Kidney epithelial cell (primary cell): ENCODE measurements around the gene ENTPD5. TPM values are rescaled to one million over a fixed set of nuclear protein-coding genes. Genes with fewer than 3 reads are reported as not detected.
"Not testable (repeated sequence)": the region's sequence is repeated elsewhere in the genome, so short reads cannot be mapped to it uniquely, and the experiment has no call there.

Source experiments
- DNase-seq: peaks from one replicate; pipeline ENCODE4 v3.0.0-alpha.2; 2010; ENCODE audit warnings: low read depth
- H3K27me3 ChIP-seq: 2 replicates; pipeline ENCODE4 v1.6.0; 2011; ENCODE audit warnings: low read length; ENCODE audit not compliant: control insufficient read depth, insufficient read depth
- H3K36me3 ChIP-seq: 2 replicates; pipeline ENCODE4 v1.5.1; 2011; ENCODE audit warnings: low read length; ENCODE audit not compliant: control insufficient read depth, insufficient read depth
- H3K4me3 ChIP-seq: 2 replicates; pipeline ENCODE4 v1.5.1; 2011; ENCODE audit warnings: low read depth, mild to moderate bottlenecking, control low read depth, low read length
- CTCF ChIP-seq: IDR thresholded peaks from 2 replicates; pipeline ENCODE4 v1.5.1; 2011; ENCODE audit warnings: mild to moderate bottlenecking, moderate library complexity, low read length, control low read depth, inconsistent platforms; ENCODE audit not compliant: insufficient read depth, poor library complexity, severe bottlenecking
- total RNA-seq: library from RNA; depleted of rRNA; stranded (reverse); fragments of >200 nt; gene quantifications from 2 replicates; pipeline ENCODE4 v1.2.3, GENCODE V29; 2015

ENTPD5 gene
- total RNA-seq, 1 donor from 2014 or later = 13.7 TPM

- H3K27me3 ChIP-seq = no peaks in the 10 kb centered on the region
- no peaks in the 10 kb centered on the region for H3K36me3 ChIP-seq
- DNase-seq = no peak
- TF ChIP-seq CTCF = no peak
- H3K4me3 ChIP-seq = no peak overlapping the region
Observed at GRCh38 chr14:73997944-73998447, 21.1 kb downstream of the ENTPD5 start.

- TF ChIP-seq CTCF = no peak
- H3K36me3 ChIP-seq = no peaks in the 10 kb centered on the region
- no peaks in the 10 kb centered on the region for H3K27me3 ChIP-seq
- H3K4me3 ChIP-seq = no peak overlapping the region
- DNase-seq = no peak
Observed at GRCh38 chr14:73997108-73997943, 21.8 kb downstream of the ENTPD5 start.

GRCh38 chr14:73996731-73997107 lies 22.4 kb downstream of the ENTPD5 start:
- DNase-seq = no peak
- no peak for TF ChIP-seq CTCF
- Histone ChIP-seq H3K36me3 (no peaks in the 10 kb centered on the region), H3K27me3 (no peaks in the 10 kb centered on the region), H3K4me3 (no peak overlapping the region)

GRCh38 chr14:73995977-73996378 lies 23.1 kb downstream of the ENTPD5 start:
- Histone ChIP-seq H3K4me3 (no peak overlapping the region), H3K27me3 (no peaks in the 10 kb centered on the region), H3K36me3 (no peaks in the 10 kb centered on the region)
- no peak for TF ChIP-seq CTCF
- no peak for DNase-seq

- H3K4me3 ChIP-seq, DNase-seq, H3K36me3 ChIP-seq: not testable (repeated sequence)
Observed at GRCh38 chr14:73994926-73995325, 24.2 kb downstream of the ENTPD5 start.

GRCh38 chr14:73991092-73991491 lies 28.0 kb downstream of the ENTPD5 start:
- H3K4me3 ChIP-seq = no peak overlapping the region
- H3K27me3 ChIP-seq = no peaks in the 10 kb centered on the region
- H3K36me3 ChIP-seq = no peaks in the 10 kb centered on the region
- TF ChIP-seq CTCF = no peak
- no peak for DNase-seq

More at GRCh38 chr14:73994926-73995325, 24.2 kb downstream of the ENTPD5 start:
- H3K27me3 ChIP-seq = not testable (repeated sequence)

GRCh38 chr14:73988656-73989055 lies 30.4 kb downstream of the ENTPD5 start:
- not testable (repeated sequence) for DNase-seq, H3K27me3 ChIP-seq, H3K36me3 ChIP-seq, H3K4me3 ChIP-seq
